Measurements from ENCODE around the gene KLF15.

- TF ChIP-seq CTCF (IDR thresholded peaks at IDR 0.05) (no peak), POLR2A (IDR thresholded peaks at IDR 0.05) (peak in 1 of 2 donors; percentile 50)
Observed at GRCh38 chr3:126347543-126348161, 9.6 kb downstream of the KLF15 start.
